ENCODE data around the gene SP140L.

Gene SP140L

DNA sequence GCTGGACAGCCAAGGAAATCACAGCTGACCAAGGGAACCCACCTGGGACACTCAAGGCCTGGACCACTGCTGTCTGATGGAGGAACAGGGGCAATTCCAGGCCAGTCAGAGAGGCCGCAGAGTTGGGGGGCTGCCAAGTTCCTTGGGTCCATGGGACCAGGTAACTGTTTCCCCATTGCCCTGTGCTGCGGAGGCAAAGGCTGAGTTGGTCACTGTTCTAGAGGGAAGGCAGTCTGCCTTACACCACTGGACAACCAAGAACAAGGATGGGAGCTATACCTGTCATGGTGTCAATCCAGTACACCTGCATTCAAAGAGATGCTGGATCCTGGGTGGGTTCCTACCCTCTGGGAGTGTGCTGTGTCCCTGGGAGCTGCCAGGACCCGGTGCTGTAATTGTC is 9.6 kb upstream of the SP140L start:
- TF ChIP-seq CTCF (IDR thresholded peaks at IDR 0.05; ENCODE audit: insufficient read depth, low read depth, low read length, missing control alignments): no peak
- DNase-seq (ENCODE audit: low read depth): no peak
- no peak overlapping the region for H3K4me3 ChIP-seq (ENCODE audit: low read length)

- H3K4me3 ChIP-seq (ENCODE audit: low read length): no peak overlapping the region
- no peak for TF ChIP-seq CTCF (IDR thresholded peaks at IDR 0.05; ENCODE audit: insufficient read depth, low read depth, low read length, missing control alignments)
- no peak for DNase-seq (ENCODE audit: low read depth)
These were observed 8.5 kb upstream of the SP140L start for GRCh38 chr2:230318190-230319121.

GRCh38 chr2:230319211-230319862 is 7.7 kb upstream of the SP140L start:
- H3K4me3 ChIP-seq (ENCODE audit: low read length): no peak overlapping the region
- no peak for DNase-seq (ENCODE audit: low read depth)
- no peak for TF ChIP-seq CTCF (IDR thresholded peaks at IDR 0.05; ENCODE audit: insufficient read depth, low read depth, low read length, missing control alignments)

DNA sequence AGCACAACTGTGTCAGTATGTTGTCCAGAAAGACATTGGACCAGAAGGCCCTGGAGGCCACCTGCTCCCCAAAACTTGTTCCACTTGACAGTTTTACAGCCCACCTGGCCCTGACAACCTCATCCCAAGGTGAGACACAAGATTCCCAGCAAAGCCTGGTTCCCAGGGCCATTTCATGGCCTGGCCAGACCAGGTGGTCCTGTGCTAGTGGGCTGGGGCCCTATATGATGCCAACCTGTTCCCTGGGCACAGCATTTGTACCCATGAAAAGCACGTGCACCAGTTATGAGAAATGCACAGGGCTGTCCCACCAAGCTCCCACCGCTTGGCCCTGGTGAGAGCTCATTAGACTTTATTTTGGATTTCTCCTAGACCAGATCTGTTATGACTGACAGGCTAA is 6.0 kb upstream of the SP140L start:
- DNase-seq (ENCODE audit: low read depth): no peak
- TF ChIP-seq CTCF (IDR thresholded peaks at IDR 0.05; ENCODE audit: insufficient read depth, low read depth, low read length, missing control alignments): no peak

DNA sequence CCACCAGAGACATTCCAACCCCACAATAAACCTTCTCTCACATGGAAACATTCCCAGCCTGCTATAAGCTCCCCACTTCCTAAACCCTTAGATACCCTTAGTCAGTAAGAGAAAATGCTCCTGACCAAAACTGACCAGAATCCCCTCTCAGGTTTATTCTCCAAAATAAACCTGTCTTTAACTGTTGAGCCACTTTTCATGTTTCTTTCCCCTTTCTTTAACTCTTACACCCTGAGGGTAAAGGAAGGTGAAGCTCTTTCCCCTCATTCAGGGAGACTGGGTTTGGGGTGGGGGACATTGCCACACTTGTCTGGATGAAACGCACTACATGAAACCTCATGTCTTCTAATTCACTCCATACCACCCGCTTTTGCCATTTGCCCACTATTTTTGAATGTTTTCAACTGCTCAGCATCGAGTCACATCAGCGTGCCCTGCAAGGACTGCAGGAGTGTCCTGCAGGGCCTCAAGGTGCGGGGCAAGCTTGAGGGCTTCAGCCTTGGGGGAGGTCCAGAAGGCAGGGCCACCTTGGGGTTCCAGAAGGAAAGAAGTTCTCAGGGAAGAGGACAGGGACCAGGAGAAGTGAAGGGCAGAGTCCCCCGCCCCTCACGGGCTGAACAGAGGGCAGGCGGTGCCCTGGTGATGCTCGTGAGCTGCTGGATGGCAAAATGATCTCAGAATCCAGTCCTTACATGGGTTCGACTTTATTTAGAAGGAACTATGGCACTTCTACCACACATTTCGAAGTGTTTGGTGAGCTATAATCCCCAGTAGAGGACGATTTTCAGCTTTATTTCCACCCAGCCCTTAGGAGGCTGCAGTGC is 4.2 kb upstream of the SP140L start:
- no peak for DNase-seq (ENCODE audit: low read depth)
- no peak overlapping the region for H3K4me3 ChIP-seq (ENCODE audit: low read length)
- TF ChIP-seq CTCF (IDR thresholded peaks at IDR 0.05; ENCODE audit: insufficient read depth, low read depth, low read length, missing control alignments): no peak

More for the DNA sequence above, 6.0 kb upstream of the SP140L start:
- H3K4me3 ChIP-seq (ENCODE audit: low read length): no peak overlapping the region

DNA sequence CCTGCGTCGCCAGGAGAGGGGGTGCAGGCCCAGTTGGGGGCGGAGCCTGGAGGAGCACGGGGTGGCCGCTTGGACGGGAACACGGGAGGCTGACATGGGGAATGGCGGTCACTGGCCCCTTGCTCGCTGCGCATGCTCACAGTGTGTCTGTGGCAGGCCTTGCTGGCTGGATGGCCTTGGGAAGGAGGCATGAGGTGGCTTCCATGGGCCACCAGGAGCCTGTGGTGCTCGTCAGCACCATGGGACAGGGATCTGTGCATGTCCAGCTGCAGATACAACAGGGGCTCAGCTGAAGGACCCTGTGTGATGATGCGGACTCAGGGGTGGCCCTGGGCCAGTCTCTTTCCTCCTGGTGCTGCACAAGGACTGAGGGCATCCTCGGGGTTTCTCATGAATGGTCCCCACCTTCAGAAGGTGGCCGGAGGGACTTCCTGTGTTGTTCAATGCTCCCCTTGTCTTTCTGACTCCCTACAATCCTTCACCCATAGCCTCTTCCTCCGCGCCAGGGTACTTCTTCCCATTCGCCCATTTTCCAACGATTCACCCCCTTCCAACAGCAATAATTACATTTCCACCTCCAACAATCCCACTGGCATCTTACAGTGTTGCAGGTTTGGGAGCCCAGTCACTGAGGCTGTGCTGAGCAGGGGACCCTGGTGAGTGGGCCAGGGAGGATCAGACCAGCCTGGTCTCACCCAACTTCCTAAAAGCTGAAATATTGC is 3.4 kb upstream of the SP140L start:
- no peak for DNase-seq (ENCODE audit: low read depth)
- TF ChIP-seq CTCF (IDR thresholded peaks at IDR 0.05; ENCODE audit: insufficient read depth, low read depth, low read length, missing control alignments): peak; percentile 12
- H3K4me3 ChIP-seq (ENCODE audit: low read length): no peak overlapping the region

All from epithelial cell of esophagus (primary cell).